Measurements from ENCODE around the gene PROX2.

DNA sequence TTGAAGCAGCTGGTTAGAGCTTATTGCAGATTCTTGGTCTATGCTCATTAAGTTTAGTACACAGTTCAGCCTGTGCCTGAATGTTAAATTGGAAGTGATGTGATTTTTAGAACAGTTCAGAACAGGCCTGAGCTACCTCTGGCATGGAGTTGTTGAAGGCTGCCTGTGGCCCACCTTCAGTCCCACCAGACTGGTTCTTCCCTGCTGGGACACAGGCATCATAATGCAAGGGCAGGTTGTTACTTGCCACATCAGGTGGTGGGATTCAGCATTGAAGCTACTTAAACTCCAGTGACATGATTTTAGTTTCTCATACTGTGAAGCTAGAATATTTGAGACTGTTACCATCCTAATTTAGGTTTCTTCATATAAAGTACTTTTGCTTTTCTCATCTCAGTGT, 49.4 kb downstream of the PROX2 start:
- TF ChIP-seq, protein P1, sequence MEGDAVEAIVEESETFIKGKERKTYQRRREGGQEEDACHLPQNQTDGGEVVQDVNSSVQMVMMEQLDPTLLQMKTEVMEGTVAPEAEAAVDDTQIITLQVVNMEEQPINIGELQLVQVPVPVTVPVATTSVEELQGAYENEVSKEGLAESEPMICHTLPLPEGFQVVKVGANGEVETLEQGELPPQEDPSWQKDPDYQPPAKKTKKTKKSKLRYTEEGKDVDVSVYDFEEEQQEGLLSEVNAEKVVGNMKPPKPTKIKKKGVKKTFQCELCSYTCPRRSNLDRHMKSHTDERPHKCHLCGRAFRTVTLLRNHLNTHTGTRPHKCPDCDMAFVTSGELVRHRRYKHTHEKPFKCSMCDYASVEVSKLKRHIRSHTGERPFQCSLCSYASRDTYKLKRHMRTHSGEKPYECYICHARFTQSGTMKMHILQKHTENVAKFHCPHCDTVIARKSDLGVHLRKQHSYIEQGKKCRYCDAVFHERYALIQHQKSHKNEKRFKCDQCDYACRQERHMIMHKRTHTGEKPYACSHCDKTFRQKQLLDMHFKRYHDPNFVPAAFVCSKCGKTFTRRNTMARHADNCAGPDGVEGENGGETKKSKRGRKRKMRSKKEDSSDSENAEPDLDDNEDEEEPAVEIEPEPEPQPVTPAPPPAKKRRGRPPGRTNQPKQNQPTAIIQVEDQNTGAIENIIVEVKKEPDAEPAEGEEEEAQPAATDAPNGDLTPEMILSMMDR (IDR thresholded peaks at IDR 0.05): no peak
- no peak for TF ChIP-seq POLR2A (IDR thresholded peaks at IDR 0.05)
